Fibroblast of pulmonary artery (primary cell): ENCODE measurements around the gene UMAD1.

ENCODE experiments used
- DNase-seq: peaks from one replicate; pipeline ENCODE4 v3.0.0-alpha.2; 2010; ENCODE audit warnings: low read depth
- H3K4me3 ChIP-seq: replicated peaks from 2 replicates; pipeline ENCODE4 v1.5.1; 2011; ENCODE audit warnings: low read depth, mild to moderate bottlenecking, control low read depth, low read length, moderate library complexity
- CTCF ChIP-seq: IDR thresholded peaks from 2 replicates; pipeline ENCODE4 v1.5.1; 2011; ENCODE audit warnings: mild to moderate bottlenecking, control low read depth, low read length, inconsistent platforms; ENCODE audit errors: missing control alignments

Gene UMAD1

GRCh38 chr7:7765422-7765821 lies 124.9 kb downstream of the UMAD1 start:
- no peak overlapping the region for H3K4me3 ChIP-seq
- no peak for TF ChIP-seq CTCF
- DNase-seq: no peak

GRCh38 chr7:7766671-7767070 lies 126.1 kb downstream of the UMAD1 start:
- no peak overlapping the region for H3K4me3 ChIP-seq
- TF ChIP-seq CTCF: no peak
- DNase-seq: peak; percentile 23

GRCh38 chr7:7768977-7769709 lies 128.6 kb downstream of the UMAD1 start:
- no peak for TF ChIP-seq CTCF
- no peak overlapping the region for H3K4me3 ChIP-seq
- DNase-seq: no peak

GRCh38 chr7:7769710-7770627 lies 129.4 kb downstream of the UMAD1 start:
- no peak overlapping the region for H3K4me3 ChIP-seq
- DNase-seq: peak; percentile 29
- TF ChIP-seq CTCF: no peak

GRCh38 chr7:7771452-7771851 lies 130.9 kb downstream of the UMAD1 start:
- no peak for DNase-seq
- H3K4me3 ChIP-seq: no peak overlapping the region
- no peak for TF ChIP-seq CTCF

GRCh38 chr7:7772397-7772821 lies 131.9 kb downstream of the UMAD1 start:
- TF ChIP-seq CTCF: no peak
- no peak for DNase-seq
- H3K4me3 ChIP-seq: no peak overlapping the region
